NCI-H1930 (cell line): ENCODE results near the gene LSM4.
A peak's percentile ranks its signal among the peaks of the same experiment; 100 is the strongest.

ENCODE experiments used
- DNase-seq, 2 experiments: peaks; one replicate each; lab custom pipeline; 2025; lab: John Stamatoyannopoulos, UW

LSM4 gene

GRCh38 chr19:18292810-18293641, 29.9 kb downstream of the LSM4 start:
- DNase-seq = no peak

- DNase-seq = no peak
Observed at GRCh38 chr19:18292462-18292809, 30.4 kb downstream of the LSM4 start.

GRCh38 chr19:18291590-18292461, 31.1 kb downstream of the LSM4 start:
- DNase-seq = peak in 1 of 2 experiments; percentile 30

- DNase-seq = no peak
Observed at GRCh38 chr19:18291019-18291524, 31.8 kb downstream of the LSM4 start.

- DNase-seq = no peak
Observed at GRCh38 chr19:18290302-18291018, 32.4 kb downstream of the LSM4 start.

GRCh38 chr19:18289471-18290301, 33.2 kb downstream of the LSM4 start:
- DNase-seq = no peak

- DNase-seq = no peak
Observed at GRCh38 chr19:18287836-18288772, 34.8 kb downstream of the LSM4 start.

GRCh38 chr19:18286973-18287635, 35.8 kb downstream of the LSM4 start:
- no peak for DNase-seq

- DNase-seq = no peak
Observed at GRCh38 chr19:18284712-18285360, 38.0 kb downstream of the LSM4 start.

GRCh38 chr19:18283338-18283737, 39.5 kb downstream of the LSM4 start:
- DNase-seq = no peak

- no peak for DNase-seq
Observed at GRCh38 chr19:18282788-18283141, 40.1 kb downstream of the LSM4 start.

- DNase-seq = no peak
Observed at GRCh38 chr19:18282021-18282787, 40.7 kb downstream of the LSM4 start.

- peak; percentile 88 to 93 for DNase-seq
Observed at GRCh38 chr19:18281082-18282020, 41.5 kb downstream of the LSM4 start, which contains the start of gene JUND. JUND (minus strand) TSS chr19:18281622; CDS start chr19:18281484, 138 bp downstream.

GRCh38 chr19:18280247-18281081, 42.4 kb downstream of the LSM4 start:
- DNase-seq = peak; percentile 31 to 62

- DNase-seq = peak; percentile 85 to 87
Observed at GRCh38 chr19:18279516-18280246, 43.2 kb downstream of the LSM4 start.

GRCh38 chr19:18279266-18279515, 43.7 kb downstream of the LSM4 start:
- no peak for DNase-seq
